SK-MEL-5 (cell line): ENCODE results near the gene LRRC4. TPM values are rescaled to one million over a fixed set of nuclear protein-coding genes. Genes with fewer than 3 reads are reported as not detected.

Experiments
- DNase-seq: peaks from one replicate; pipeline ENCODE4 v3.0.0-alpha.2; 2016; ENCODE audit warnings: low read depth, low spot score
- in situ Hi-C: cut with HindIII; loops from 2 replicates; pipeline ENCODE4 v1.10.0; 2016; ENCODE audit warnings: low sequenced_read_pairs, high pct_unique_total_duplicates, low pct_unique_long_range_greater_than_20kb
- polyA plus RNA-seq, 2 experiments: library from polyadenylated mRNA; depleted of rRNA; stranded (reverse); fragments of >200 nt; gene quantifications; 2 replicates each; pipeline ENCODE4 v1.2.3, GENCODE V29; 2015
- total RNA-seq: library from RNA; depleted of rRNA; stranded (reverse); fragments of >200 nt; shearing (Covaris generic); gene quantifications from 2 replicates; pipeline ENCODE4 v1.2.3, GENCODE V29; 2014; rRNA removed

LRRC4 gene
- not detected in 2 replicates for total RNA-seq
- polyA plus RNA-seq (2015; cell fraction: cytosol; rRNA removed): not detected in 2 replicates
- not detected in 2 replicates for polyA plus RNA-seq (2015; cell fraction: nucleus; rRNA removed)

DNA sequence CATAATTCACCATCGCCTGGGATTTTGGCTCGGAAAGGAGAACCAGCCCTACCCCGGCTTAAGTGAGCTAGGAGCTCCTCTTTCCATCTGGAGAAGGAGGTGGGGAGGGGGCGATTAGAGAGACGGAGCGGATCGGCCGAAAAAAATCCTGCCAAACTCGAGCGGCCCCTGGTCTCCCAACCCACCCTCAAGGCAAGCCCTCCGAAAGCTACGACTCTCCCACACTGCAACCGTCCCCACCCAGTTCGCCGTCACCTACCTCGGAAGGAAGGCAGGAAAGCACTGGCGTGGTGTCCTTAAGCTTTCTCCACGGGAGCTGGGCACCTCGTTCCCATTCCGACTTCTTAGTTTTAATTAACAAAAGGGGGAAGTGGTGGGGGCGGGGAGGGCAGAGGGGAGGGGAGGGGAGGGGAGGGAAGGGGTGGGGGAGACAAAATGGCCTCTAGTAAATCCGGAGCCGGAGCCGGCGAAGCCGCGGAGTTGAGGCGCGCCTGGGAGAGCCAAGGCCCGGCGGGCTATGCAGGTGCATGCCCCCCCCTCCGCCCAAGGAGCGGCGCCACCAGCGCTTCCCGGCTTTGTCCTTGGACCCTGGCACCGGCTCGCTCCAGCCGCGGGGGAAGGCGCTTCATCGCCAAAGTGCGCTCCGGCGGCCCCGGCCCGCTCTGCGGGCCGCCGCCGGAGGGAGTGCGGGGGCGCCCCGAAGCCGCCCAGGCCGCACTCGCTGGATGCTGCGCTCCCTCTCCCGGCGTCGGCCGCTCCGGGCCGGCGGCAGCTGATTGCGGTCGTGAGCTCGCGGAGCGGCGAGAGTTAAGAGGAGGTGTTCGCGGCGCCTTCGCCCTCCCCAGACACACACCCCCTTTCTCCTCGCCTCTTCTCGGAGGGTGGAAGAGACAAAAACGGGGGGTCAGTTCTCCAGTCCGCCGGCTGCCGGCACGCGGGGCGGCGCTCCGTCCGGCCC, at the start of gene LRRC4:
LRRC4 (minus strand) TSS at position 784 of the 958 bp plus-strand sequence. CDS start 797 bp downstream, outside the sequence.
- no peak for DNase-seq
- in situ Hi-C loops: no loop called here

- in situ Hi-C loops: no loop called here
- no peak for DNase-seq
Observed at GRCh38 chr7:128080169-128080568, 48.9 kb upstream of the LRRC4 start.

- in situ Hi-C loops: no loop called here
- DNase-seq: no peak
Observed at GRCh38 chr7:128078309-128078708, 47.1 kb upstream of the LRRC4 start.

GRCh38 chr7:128076796-128077271, 45.6 kb upstream of the LRRC4 start:
- DNase-seq: no peak
- in situ Hi-C loops: no loop called here

GRCh38 chr7:128076196-128076795, 45.1 kb upstream of the LRRC4 start:
- in situ Hi-C loops: no loop called here
- DNase-seq: no peak

DNA sequence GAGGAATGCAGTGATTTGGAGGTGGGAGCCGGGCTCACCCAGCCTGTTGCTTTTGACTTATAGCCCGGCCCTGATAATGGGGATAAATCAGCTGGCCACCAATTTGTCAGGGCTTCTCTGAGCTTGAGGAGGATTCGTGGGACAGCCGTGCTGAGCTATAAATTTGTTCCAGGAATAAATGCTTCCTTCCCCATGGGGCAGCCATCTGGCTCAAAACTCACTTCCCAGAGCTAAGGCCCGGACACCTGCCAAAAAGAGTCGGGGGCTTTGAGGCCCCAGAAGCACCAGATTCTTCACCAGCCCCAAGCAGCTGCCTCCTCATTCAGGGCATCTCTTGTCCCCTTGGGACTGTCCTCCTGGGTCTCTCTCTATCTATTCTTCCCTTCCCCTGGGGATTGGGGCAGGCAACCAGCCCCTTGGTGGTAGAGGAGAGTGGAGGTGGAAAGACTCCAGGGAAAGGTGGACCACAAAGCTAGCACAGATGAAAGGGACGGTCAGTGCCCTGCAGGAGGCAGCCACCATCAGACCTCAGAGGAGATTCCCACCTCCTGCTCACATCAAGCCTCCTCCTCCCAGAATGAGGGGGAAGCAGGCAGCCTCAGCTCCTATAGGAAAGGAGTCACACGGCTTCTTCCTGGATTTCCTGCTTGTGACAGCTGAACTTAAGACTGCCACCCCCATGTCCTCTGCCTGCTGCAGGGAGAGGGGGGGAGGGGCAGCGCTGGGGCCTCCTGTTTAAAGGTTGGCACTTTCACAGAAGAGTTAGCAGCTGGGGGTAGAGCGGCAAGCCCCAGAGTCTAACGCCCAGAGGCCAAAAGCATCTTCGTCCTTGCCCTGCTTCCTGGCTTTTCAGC, 44.2 kb upstream of the LRRC4 start:
- in situ Hi-C loops: no loop called here
- no peak for DNase-seq

- in situ Hi-C loops: no loop called here
- no peak for DNase-seq
Observed at GRCh38 chr7:128074736-128075135, 43.5 kb upstream of the LRRC4 start.

DNA sequence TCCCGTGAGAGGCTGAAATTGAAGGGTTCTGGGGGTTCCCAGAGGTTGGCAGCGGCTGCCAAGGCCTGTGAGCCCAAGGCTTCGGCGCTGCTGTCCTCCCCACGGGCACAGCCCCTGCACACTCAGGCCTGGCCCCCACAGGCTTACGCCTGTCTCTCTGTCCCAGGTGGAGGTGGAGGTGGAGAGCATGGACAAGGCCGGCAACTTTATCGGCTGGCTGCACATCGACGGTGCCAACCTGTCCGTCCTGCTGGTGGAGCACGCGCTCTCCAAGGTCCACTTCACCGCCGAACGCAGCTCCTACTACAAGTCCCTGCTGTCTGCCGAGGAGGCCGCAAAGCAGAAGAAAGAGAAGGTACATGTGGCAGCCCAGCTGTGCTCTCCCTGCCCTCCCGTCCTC, 43.1 kb upstream of the LRRC4 start:
- in situ Hi-C loops: no loop called here
- no peak for DNase-seq

- in situ Hi-C loops: no loop called here
- no peak for DNase-seq
Observed at GRCh38 chr7:128073671-128074310, 42.6 kb upstream of the LRRC4 start.

GRCh38 chr7:128071801-128072200, 40.6 kb upstream of the LRRC4 start:
- in situ Hi-C loops: no loop called here
- no peak for DNase-seq

- DNase-seq: no peak
- in situ Hi-C loops: no loop called here
Observed at GRCh38 chr7:128071376-128071775, 40.1 kb upstream of the LRRC4 start.

DNA sequence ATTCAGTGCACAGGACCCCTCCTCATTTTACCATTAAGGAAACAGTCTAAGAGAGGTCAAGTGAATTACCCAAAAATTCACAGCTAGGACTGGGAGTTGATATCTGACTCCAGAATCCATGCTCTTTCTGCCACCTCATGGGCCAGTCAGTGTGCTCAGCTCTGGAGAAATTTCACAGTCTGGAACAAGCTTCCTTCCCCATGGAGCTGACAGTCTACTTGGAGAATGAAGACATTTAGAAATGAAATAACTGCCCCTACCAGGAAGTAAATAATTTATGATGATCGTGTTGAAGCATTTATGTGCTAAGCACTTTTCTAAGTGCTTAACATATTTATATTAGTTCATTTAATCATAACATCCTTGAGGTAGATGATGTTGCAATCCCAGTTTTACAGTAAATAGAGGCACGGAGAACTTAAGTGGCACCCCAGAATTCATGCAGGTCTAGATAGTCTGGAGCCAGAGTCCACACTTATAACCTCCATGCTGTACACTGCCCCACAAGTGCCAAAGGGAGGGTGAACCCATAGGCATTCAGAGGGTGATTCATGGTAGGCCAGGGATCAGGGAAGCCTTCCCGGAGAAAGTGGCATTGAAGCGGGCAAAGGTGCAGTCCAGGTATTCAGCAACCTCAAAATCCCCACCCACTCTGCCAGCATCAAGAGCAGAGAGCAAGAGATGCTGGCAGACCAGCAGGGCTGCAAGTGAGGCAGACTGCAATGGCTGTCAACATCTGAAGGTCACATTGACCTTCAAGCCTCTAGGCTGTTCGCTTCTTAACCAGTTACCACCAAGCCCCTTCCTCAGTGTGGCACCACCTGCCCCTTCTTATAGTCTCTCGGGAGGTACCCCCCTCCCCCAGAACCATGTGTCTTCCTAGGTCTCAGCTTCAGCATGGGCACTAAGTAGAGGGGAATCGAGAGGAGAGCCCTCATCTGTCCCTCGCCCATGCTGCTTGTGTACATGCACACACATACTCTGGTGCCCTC, 38.4 kb upstream of the LRRC4 start:
- in situ Hi-C loops: no loop called here
- no peak for DNase-seq

- DNase-seq: no peak
- in situ Hi-C loops: no loop called here
Observed at GRCh38 chr7:128068785-128069184, 37.5 kb upstream of the LRRC4 start.

GRCh38 chr7:128067983-128068382, 36.7 kb upstream of the LRRC4 start:
- no peak for DNase-seq
- in situ Hi-C loops: no loop called here

- DNase-seq: peak; percentile 42
- in situ Hi-C loops: no loop called here
Observed at GRCh38 chr7:128066858-128067257, 35.6 kb upstream of the LRRC4 start.

DNA sequence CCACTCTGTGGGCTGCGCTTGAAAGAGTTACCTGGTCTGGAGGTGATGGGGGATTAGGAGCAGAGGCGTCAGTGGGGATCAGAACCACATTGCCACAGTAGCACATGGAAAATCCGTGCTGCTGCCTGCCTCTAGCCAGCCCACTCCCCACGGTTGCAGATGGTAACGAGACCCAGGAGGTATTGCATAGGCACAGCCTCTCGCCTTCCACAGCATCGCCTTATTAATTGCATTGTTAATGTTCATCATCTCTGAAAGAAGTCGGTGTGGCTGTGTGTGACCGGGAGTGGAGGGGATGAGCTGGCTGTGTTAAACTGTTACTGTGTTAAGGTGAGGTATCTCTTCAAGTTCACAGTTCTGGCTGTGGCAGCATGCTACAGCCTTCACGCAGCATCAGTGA, 35.2 kb upstream of the LRRC4 start:
- DNase-seq: no peak
- in situ Hi-C loops: no loop called here
